ENCODE data around the gene KRTAP12-4.
"Not testable (repeated sequence)": the region's sequence is repeated elsewhere in the genome, so short reads cannot be mapped to it uniquely, and the experiment has no call there.

The KRTAP12-4 gene

DNA sequence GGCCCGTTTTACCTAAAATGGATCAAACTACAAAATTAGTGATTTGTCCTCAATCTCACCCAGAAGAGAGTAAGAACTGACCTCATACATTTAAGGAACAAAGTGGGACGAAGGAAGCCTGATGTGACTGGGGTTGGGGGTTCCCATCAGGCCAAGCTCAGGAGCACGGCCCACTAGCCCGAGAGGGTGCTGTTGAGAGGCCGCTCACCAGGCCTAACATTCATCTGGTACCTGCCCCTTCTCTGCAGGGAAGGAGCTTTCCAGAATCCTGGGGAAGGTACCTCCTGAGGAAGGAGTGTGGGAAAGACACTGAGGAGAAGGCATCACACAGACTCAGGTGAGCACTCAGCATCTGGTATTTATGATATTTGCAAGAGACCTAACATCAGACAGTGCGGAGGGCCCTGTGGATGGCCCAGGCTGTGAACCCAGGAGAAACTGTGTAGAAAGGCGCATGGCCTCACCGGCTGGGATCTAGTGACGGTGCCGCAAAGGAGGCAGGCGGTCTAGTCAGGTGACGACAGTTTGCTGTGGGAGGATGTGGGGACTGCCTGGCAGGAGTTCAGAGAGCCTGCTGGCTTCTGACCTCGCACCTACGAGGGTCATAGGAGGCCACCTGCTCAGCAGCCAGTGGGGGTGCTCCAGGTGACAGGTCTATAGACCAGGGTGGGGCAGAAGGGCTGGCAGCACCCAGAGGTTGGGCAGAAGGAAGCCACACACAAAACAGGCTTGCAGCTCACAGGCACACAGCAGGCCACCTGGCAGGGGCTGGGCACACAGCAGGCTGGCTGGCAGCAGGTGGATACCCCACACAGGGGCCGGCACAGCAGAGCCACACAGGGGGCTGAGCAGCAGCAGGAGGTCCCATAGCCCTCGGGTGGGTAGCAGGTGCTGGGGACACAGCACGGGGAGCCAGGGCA is 543 bp downstream of the KRTAP12-4 start:
- DNase-seq (ENCODE audit: low read depth) = no peak

DNA sequence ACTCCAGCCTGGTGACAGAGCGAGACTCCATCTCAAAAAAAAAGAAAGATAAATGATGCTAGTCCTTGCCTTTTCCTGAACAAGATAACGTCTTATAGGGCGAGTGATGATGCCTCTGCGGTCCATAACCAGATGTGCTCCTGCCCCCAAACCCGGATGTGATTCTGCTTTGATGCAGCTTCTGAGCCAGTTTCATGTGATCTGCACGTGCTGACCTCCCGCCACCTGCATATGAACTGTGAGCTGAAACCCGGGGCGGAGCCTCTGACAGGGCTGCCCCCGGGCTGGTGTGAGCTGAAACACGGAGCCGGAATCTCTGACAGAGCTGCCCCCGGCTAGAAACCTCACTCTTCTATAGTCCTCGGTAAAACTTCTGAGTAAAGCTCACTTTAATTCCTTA is 1.3 kb downstream of the KRTAP12-4 start:
- no peak for DNase-seq (ENCODE audit: low read depth)

DNA sequence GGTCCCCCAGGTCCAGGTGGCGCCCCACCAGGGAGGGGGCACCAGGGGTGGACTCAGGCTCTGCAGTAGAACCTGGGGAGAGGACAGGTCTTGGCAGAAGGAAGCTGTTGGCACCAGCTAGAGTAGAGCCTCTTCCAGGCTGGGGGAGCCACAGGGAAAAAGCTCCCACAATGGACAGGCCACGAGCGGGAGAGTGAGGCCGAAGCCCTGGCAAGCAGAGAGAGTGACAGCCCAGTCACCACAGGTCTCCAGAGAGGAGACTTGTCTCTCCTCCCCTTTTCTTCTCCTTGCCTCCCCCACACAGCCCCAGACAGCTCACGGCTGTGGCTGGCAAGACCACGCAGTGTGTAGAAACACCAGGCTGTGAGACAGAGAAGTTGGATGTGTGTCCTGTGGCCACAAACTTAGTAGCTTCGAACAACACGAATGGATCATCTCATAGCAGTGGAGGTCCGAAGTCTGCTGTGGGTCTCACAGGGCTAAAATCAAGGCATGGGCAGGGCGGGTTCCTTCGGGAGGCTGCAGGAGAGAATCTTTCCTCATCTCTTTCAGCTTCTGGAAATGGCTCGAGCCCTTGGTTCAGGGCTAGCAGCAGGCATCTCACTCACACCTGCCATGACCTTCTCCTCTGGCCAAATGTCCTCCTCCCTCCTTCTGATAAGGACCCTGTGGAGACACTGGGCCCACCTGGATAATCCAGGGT is 3.3 kb downstream of the KRTAP12-4 start:
- DNase-seq (ENCODE audit: low read depth) = no peak

DNA sequence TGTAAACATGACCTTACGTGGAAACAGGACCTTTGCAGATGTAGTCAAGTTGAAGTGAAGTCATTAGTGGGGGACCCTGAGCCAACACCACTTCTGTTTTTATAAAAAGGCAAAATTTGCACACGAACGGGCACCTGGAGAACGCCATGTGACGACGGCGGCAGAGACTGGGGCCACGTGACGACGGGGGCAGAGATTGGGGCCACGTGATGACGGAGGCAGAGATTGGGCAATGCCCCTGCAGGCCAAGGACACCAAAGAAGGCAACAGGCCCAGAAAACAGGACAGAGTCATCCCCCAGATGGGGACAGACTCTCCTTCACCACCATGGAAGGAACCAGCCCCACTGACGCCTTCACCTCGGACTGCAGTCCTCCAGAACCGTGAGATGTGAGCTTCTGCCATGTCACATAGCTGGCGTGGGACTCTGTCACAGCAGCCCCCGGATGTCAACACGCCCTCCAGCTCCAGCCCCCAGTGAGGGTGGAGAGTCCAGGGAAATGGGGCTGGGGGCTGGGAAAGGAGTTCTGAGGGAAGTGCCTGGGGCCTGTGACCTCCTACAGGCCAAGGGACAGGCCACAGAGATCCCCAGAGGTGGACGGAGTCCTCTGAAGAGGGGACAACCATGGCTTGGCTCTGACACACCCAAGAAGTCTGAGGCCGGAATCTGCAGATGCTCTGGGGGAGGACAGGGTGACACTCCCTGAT is 4.0 kb downstream of the KRTAP12-4 start:
- DNase-seq (ENCODE audit: low read depth) = no peak

DNA sequence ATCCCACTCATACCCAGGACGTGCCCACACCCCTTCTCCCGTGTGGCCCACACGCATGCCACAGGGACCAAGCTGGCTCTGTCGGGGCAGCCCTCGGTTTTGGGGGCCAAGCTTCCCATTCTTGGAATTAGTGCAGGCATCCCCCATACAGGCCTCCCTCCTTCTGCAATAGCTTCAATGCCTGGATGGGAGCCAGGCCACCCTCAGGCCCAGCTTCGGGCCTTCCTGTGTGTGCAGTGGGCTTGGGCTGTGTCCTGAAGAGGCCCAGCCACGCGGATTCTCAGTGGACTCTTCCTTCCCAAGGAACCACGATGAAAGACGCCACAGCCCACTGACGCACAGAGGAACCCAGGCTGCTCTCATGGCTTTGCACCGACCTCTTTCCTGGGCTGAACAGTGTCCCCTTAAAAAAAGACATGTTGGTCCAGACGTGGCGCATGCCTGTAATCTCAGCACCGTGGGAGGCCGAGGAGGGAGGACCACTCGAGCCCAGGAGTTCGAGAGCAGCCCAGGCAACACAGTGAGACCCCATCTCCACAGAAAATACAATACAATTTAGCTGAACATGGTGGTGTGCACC is 4.8 kb downstream of the KRTAP12-4 start:
- no peak for DNase-seq (ENCODE audit: low read depth)

DNA sequence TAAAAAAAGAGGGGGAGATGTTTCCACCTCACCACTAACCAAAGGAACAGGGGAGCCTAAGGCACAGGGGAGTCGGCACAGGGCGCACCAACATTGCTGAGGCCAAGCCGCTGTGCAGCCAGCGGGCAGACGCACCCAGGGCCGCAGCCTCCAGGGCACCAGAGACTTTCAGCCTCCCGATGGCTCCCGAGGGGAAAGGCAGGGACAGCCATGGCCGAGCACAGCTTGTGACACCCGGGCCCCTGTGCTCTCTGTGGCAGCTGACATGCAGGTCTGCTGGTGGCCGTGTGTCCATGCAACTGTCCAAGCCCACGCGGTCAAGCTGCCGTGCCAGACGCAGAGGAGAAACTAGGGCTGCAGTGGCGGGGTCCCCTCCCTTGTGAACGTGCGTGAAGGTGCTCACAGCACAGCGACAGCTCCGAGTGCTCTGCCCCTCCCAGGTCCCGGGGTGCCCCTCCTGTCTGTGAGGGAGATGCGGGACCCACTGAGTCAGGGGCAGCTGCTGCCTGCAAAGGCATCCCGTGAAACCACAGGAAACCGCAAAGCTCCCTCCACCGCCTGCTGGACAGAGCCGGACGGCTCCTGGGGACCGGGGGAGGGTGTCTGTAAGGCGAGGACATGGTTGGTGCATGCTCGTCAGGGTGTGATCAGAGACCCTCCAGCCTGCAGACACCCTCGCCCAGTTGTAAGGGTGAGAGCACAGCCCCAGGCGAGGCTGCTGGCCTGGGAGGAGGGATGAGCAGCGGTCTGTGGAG is 5.7 kb downstream of the KRTAP12-4 start:
- no peak for DNase-seq (ENCODE audit: low read depth)

DNA sequence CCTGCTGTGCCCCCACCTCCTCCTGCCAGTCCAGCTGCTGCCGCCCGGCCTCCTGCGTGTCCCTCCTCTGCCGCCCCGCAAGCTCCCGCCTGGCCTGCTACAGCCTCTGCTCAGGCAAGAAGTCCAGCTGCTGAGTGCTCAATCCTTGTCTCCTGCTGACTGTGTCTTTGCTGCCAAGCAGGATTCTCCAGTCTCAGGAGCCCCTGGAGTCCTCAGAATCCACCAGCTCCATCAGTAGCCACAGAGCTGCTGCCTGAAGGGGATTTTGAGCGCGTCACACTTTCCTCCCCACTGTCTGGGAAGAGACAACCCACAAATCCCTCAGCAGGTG is 7.3 kb downstream of the KRTAP12-4 start:
- DNase-seq (ENCODE audit: low read depth) = no peak

DNA sequence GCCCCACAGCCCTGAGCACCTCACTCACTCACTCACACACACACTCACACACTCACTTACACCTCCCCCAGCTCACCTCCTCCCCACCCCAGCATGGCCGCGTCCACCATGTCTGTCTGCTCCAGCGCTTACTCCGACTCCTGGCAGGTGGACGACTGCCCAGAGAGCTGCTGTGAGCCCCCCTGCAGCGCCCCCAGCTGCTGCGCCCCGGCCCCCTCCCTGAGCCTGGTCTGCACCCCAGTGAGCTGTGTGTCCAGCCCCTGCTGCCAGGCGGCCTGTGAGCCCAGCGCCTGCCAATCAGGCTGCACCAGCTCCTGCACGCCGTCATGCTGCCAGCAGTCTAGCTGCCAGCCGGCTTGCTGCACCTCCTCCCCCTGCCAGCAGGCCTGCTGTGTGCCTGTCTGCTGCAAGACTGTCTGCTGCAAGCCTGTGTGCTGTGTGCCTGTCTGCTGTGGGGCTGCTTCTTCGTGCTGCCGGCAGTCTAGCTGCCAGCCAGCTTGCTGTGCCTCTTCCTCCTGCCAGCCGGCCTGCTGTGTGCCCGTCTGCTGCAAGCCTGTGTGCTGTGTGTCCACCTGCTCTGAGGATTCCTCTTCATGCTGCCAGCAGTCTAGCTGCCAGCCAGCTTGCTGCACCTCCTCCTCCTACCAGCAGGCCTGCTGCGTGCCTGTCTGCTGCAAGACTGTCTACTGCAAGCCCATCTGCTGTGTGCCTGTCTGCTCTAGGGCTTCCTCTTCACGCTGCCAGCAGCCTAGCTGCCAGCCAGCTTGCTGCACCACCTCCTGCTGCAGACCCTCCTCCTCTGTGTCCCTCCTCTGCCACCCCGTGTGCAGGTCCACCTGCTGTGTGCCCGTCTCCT is 7.9 kb downstream of the KRTAP12-4 start, which contains the start of gene KRTAP10-11:
Gene KRTAP10-11, plus strand, starts transcription at position 49 of the 856 bp plus-strand sequence. Its CDS starts 45 bp downstream, at position 94.
- DNase-seq (ENCODE audit: low read depth) = not testable (repeated sequence)

DNA sequence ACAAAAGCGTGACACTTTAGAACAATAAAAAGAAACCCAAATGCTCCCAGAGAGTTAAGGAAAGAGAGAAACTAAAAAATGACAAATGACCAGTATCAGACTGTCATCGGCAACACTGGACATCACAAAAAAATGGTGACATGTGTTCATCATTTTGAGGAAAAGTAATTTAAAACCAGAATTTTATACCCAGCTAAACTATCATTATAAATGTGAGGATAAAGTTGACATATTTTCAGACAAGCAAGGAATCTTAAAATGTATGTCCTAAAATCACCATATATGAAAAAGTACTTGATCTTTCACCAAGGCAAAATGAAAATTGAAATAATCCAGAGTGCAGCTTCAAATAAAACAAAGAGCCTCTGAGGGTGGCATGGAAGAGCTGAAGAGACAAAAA is 9.6 kb downstream of the KRTAP12-4 start:
- DNase-seq (ENCODE audit: low read depth) = no peak

DNA sequence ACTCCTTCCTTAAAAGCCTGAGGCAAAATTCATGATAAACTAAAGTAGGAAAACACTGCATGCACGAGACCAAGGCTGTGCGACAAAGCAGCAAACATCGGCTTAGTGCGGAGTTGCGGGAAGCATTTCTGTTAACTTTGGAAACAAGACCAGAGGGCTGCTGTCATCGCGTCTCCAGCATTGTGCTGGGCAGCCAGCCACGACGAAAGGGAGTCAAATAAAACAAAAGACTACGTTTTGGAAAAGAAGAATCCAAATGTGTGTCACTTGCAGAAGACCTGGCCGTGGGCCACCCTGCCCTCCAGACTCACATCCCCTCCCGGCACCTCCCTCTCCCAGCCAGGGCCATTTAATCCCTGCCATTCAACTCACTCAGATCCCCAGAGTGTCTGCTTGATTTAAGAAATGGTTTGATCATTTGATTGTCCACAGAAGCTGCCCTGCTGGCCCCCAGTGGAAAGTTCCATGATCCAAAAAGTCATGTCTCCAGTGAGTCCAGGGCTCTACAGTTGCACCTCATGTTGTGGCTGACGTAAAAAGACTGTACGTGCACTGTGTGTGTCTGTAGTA is 10.6 kb downstream of the KRTAP12-4 start:
- no peak for DNase-seq (ENCODE audit: low read depth)

DNA sequence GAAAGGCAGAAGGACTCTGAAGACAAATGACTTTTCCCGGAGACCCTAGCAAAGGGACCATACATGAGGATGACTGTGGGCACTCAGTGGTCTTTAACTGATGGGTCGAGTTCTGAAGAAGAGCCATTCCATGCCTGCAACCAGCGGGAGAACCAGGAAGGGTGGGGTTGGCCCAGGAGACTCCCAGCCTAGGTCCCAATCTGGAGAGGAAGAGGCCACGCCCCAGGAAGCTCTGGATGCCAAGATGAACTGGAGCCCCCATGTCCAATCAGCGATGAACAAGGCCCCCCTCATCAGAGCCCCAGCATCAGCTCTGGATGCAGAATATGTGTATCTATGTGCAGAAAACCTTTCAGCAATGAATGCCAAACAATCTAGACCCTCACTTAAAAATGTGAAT is 13.7 kb downstream of the KRTAP12-4 start:
- no peak for DNase-seq (ENCODE audit: low read depth)

DNA sequence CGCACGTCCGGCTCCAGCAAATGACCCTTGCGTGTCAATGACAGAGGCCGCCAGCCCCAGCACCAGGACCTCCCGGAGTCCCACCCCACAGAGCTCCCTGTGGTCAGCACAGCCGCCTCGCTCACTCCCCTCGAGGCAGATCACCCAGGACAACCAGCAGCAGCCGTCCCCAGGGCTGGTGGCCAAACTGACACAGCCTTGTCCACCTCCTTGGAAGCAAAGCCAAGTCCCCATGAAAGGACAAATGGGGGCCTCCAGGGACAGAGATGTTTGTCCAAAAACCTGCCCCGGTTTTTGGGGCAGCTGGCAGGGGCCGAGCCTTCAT is 15.2 kb downstream of the KRTAP12-4 start:
- no peak for DNase-seq (ENCODE audit: low read depth)

DNA sequence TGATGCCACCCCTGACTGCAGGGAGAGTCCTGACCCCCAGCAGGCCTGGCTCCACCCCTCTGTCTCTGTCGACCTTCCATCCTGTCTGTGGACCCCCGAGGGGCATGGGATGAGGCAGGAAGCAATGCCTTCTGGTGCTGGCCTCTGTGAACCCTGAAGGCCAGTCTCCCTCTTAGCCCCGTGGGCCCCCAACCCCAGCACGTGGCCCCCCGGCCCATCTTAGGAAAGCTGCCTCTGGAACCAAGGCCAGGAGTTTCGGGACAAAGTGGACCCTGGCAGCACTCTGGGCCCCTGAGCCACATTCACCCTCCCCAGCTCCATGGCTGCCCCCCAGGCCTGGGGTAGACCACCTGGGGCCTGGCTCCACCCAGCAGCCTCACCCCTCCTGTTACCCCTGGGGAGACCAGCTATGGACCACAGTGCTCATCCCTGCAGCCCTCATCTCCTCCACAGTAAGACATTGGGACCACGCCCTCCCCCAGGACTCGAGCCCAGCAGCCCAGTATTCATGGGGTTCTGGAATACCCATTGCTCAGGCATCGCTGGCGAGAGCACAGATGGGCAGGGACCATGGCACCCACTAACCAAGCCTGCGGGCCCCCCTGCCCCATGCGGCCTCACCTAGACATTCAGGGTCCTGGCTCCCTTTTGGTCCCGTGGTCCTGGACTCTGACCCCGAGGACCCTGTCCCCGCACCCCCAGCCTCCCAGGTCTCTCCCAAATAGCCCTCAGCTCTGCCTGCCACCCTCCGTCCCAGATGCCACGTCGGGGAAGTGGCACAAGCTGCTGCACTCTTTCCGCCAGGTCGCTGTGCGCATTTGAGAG is 15.7 kb downstream of the KRTAP12-4 start:
- DNase-seq (ENCODE audit: low read depth) = not testable (repeated sequence)

DNA sequence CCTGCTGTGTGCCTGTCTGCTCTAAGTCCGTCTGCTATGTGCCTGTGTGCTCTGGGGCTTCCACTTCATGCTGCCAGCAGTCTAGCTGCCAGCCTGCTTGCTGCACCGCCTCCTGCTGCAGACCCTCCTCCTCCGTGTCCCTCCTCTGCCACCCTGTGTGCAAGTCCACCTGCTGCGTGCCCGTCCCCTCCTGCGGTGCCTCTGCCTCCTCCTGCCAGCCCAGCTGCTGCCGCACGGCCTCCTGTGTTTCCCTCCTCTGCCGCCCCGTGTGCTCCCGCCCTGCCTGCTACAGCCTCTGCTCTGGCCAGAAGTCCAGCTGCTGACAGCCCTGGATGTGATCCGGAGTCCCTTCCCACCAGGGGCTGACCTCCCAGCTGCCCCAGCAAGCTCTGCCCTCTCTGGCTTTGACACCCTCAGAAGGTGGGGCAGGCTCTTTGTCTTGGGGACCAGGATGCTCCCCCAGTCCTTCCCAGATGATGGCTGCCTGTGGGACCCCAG is 16.6 kb downstream of the KRTAP12-4 start:
- DNase-seq (ENCODE audit: low read depth) = not testable (repeated sequence)

DNA sequence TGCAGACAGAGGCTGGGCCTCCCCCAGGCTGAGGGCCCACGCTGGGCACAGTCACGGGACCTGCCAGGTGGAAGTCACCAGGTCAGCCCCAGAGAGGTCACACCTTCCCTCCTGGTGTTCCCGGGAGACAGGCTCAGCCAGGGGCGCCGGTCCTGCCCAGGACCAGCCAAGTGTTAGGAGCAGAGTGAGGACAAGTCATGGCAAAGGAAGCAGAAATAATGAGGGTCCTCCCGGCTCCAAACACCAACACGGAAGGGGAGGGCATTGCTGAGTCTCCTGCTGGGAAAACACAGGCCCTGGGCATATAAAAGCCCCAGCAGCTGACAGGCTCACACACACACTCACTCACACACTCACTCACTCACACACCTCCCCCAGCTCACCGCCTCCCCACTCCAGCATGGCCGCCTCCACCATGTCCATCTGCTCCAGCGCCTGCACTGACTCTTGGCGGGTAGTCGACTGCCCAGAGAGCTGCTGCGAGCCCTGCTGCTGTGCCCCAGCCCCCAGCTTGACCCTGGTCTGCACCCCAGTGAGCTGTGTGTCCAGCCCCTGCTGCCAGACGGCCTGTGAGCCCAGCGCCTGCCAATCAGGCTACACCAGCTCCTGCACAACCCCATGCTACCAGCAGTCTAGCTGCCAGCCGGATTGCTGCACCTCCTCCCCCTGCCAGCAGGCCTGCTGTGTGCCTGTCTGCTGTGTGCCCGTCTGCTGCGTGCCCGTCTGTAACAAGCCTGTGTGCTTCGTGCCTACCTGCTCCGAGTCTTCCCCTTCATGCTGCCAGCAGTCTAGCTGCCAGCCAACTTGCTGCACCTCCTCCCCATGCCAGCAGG is 17.2 kb downstream of the KRTAP12-4 start, which contains the start of gene KRTAP10-10:
Gene KRTAP10-10, plus strand, starts transcription at position 339 of the 833 bp plus-strand sequence. Its CDS starts 62 bp downstream, at position 401.
- no peak for DNase-seq (ENCODE audit: low read depth)

DNA sequence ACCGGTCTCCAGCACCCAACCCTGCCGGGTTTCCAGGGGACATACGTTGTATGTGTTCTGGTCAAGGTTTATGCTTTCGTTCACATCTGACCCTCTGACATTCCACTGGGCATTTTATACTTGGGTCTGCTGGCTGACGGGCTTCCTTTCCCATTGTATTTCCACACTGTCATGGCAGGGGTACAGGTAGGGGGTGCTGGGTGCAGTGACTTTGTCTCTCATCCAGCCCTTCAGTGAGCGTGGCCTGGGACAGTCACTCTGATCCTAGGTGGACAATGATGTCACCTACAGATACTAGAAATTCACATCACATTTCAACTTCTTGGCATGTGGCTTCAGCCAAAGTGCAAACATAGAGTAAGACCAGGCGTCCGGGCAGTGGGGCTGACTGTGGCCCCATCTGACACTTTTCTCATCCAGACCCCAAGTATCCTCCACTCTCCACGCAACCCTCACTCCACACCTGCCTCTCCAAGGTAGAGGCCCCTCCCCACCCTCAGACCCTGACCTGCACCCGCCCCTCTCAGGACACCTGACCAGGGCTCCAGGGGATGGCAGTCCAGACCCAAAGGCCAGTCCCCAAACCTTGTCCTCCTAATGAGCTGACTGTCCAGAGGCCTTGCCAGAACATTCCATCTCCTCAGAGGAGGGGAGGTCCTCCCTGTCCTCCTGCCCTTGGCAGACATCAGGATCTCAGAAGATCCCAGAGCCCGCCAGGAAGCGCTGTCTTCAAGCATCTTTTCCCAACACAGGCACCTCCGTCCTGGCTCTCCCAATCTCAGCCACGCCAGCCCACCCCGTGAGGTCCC is 18.0 kb downstream of the KRTAP12-4 start:
- DNase-seq (ENCODE audit: low read depth) = no peak

DNA sequence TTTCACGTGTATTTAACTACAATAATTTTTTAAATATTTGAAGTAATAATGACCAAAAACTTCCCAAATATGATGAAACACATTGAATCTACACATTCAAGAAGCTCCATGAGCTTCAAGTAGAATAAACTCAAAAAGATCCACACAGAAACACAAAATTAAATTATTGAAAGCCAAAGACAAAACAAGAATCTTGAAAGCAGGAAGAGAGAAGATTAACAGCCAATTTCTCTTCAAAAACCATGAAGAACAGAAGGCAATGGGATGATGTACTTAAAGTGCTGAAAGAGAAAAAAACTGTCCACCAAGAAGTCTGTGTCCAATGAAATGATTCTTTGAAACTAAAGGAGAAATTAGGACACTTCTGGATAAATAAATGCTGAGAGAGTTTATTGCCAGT is 22.4 kb downstream of the KRTAP12-4 start:
- DNase-seq (ENCODE audit: low read depth) = no peak

Measured in stimulated activated CD8-positive, alpha-beta memory T cell treated with anti-CD3 and anti-CD28 coated beads, Interleukin-15, amount 100 ng/mL, for 24 hours (primary cell).